ENCODE data around the gene SRF. TPM values are rescaled to one million over a fixed set of nuclear protein-coding genes. Genes with fewer than 3 reads are reported as not detected.

The SRF gene
- total RNA-seq, 1 experiment from 2014 or later: 25.4 TPM

DNA sequence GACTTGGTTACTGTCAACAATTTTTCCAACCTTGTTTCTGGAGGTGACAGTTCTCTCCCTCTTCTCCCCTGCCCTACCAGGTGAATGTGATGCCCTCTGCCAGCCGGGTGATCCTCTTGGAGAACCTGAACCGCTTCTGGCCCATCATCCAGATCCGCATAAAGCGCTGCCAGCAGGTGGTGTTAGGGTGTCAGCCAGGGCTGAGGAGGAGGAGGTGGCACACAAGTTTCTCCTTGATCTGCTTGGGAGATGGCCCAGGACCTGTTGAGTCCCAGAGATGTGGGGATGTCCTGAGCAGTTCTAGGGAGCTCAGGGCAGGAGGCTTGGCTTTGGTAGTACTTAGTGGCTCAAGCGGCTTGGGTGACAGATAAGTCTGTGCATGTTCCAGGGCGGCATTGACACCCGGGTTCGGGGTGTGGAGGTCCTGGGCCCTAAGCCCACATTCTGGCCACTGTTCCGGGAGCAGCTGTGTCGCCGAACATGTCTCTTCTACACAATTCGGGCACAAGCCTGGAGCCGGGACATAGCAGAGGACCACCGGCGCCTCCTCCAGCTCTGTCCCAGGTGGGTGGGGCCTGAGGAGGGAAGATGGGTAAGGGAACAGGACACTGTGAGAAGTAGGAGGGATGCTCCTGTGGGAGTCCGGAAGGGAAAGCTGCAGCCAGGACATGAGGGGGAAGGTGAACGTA is 32.1 kb downstream of the SRF start:
- no peaks in the 10 kb centered on the region for H3F3A ChIP-seq (ENCODE audit: insufficient read depth, low read depth)
- DNase-seq: no peak
- no TSS peak for BruUV-seq (replicated peaks)
- no peak overlapping the region for H3K27ac ChIP-seq
- no peaks in the 10 kb centered on the region for H4K20me1 ChIP-seq (ENCODE audit: insufficient read depth)
- intact Hi-C loops (cut with micrococcal nuclease; ENCODE audit: unreplicated experiment): no loop called here
- no peak overlapping the region for H3K4me3 ChIP-seq
- H3K79me2 ChIP-seq (ENCODE audit: low read depth): no peaks in the 10 kb centered on the region
- H3K4me1 ChIP-seq (replicated peaks; ENCODE audit: insufficient read depth): no peaks in the 10 kb centered on the region; the same call in 1 of the 2 replicates
- H2AFZ ChIP-seq: no peak overlapping the region
- TF ChIP-seq, protein P1, sequence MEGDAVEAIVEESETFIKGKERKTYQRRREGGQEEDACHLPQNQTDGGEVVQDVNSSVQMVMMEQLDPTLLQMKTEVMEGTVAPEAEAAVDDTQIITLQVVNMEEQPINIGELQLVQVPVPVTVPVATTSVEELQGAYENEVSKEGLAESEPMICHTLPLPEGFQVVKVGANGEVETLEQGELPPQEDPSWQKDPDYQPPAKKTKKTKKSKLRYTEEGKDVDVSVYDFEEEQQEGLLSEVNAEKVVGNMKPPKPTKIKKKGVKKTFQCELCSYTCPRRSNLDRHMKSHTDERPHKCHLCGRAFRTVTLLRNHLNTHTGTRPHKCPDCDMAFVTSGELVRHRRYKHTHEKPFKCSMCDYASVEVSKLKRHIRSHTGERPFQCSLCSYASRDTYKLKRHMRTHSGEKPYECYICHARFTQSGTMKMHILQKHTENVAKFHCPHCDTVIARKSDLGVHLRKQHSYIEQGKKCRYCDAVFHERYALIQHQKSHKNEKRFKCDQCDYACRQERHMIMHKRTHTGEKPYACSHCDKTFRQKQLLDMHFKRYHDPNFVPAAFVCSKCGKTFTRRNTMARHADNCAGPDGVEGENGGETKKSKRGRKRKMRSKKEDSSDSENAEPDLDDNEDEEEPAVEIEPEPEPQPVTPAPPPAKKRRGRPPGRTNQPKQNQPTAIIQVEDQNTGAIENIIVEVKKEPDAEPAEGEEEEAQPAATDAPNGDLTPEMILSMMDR (conservative IDR thresholded peaks at IDR 0.05): no peak
- no peak for TF ChIP-seq EZH2 (IDR thresholded peaks at IDR 0.05; ENCODE audit: low read depth)
- no peaks in the 10 kb centered on the region for H3K9me2 ChIP-seq (ENCODE audit: insufficient read depth)
- no peaks in the 10 kb centered on the region for H3K27me3 ChIP-seq (ENCODE audit: insufficient read depth, low read depth)
- CTCF ChIA-PET: no interaction called here
- no peaks in the 10 kb centered on the region for H3K36me3 ChIP-seq (ENCODE audit: low read depth)
- POLR2A ChIA-PET (ENCODE audit: unreplicated experiment): no interaction called here
- no peaks in the 10 kb centered on the region for H3K9me3 ChIP-seq (ENCODE audit: insufficient read depth, low read depth)
- no peak overlapping the region for H3K4me2 ChIP-seq

DNA sequence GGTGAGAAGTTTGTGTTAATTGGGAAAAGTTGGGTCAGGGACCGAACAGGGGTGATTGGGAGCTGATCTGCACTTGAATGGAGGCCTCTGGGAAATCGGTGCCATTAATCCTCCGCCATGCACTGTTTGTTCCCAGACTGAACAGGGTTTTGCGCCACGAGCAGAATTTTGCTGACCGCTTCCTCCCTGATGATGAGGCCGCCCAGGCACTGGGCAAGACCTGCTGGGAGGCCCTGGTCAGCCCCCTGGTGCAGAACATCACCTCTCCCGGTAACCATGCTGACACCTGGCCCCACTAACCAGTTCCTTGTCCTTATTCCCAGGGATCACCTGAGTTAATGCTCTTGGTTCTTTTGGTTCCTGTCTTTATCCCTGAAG is 32.6 kb downstream of the SRF start:
- H3F3A ChIP-seq (ENCODE audit: insufficient read depth, low read depth): no peaks in the 10 kb centered on the region
- H4K20me1 ChIP-seq (ENCODE audit: insufficient read depth): no peaks in the 10 kb centered on the region
- DNase-seq: no peak
- no TSS peak for BruUV-seq (replicated peaks)
- ChIA-PET POLR2A (ENCODE audit: unreplicated experiment) (no interaction called here), CTCF (no interaction called here)
- H3K9me3 ChIP-seq (ENCODE audit: insufficient read depth, low read depth): no peaks in the 10 kb centered on the region
- no peak overlapping the region for H3K4me3 ChIP-seq
- H3K4me2 ChIP-seq: no peak overlapping the region
- H2AFZ ChIP-seq: no peak overlapping the region
- no peaks in the 10 kb centered on the region for H3K27me3 ChIP-seq (ENCODE audit: insufficient read depth, low read depth)
- H3K9me2 ChIP-seq (ENCODE audit: insufficient read depth): no peaks in the 10 kb centered on the region
- H3K27ac ChIP-seq: no peak overlapping the region
- TF ChIP-seq, protein P1 (conservative IDR thresholded peaks at IDR 0.05): no peak
- TF ChIP-seq EZH2 (IDR thresholded peaks at IDR 0.05; ENCODE audit: low read depth): no peak
- H3K36me3 ChIP-seq (ENCODE audit: low read depth): no peaks in the 10 kb centered on the region
- intact Hi-C loops (cut with micrococcal nuclease; ENCODE audit: unreplicated experiment): no loop called here
- H3K79me2 ChIP-seq (ENCODE audit: low read depth): no peaks in the 10 kb centered on the region
- H3K4me1 ChIP-seq (replicated peaks; ENCODE audit: insufficient read depth): no peaks in the 10 kb centered on the region; the same call in 1 of the 2 replicates

DNA sequence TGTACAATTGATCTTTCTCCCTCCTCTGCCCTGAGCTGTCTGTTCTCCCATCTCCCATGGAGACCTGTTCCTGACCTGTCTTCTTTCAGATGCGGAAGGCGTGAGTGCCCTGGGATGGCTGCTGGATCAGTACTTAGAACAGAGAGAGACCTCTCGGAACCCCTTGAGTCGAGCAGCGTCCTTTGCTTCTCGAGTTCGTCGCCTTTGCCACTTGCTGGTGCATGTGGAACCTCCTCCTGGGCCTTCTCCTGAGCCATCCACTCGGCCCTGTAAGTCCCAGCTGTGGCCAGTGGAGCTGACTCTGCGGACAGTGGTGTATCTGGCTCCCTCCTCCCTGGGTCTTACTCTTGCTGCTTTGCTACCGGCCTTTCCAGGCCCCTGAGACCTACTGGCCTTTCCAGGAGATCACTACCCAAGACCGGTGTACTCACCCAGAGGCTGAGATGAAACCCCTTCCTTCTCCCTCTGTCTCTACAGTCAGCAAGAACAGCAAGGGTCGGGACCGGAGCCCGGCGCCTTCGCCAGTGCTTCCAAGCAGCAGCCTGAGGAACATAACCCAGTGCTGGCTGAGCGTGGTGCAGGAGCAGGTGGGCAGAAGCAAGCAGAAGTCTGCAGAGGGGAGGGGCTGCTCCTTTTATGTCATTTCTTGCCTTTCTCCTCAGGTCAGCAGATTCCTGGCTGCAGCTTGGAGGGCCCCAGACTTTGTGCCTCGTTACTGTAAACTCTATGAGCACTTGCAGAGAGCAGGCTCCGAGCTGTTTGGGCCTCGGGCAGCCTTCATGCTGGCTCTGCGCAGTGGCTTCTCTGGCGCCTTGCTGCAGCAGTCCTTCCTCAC is 33.4 kb downstream of the SRF start:
- Histone ChIP-seq H3K79me2 (ENCODE audit: low read depth) (no peaks in the 10 kb centered on the region), H3K4me3 (no peak overlapping the region), H3K9me2 (ENCODE audit: insufficient read depth) (no peaks in the 10 kb centered on the region), H3K4me1 (replicated peaks; ENCODE audit: insufficient read depth) (no peaks in the 10 kb centered on the region; the same call in 1 of the 2 replicates), H3F3A (ENCODE audit: insufficient read depth, low read depth) (no peaks in the 10 kb centered on the region), H2AFZ (no peak overlapping the region), H4K20me1 (ENCODE audit: insufficient read depth) (no peaks in the 10 kb centered on the region), H3K27ac (no peak overlapping the region), H3K9me3 (ENCODE audit: insufficient read depth, low read depth) (no peaks in the 10 kb centered on the region), H3K36me3 (ENCODE audit: low read depth) (no peaks in the 10 kb centered on the region), H3K4me2 (no peak overlapping the region), H3K27me3 (ENCODE audit: insufficient read depth, low read depth) (no peaks in the 10 kb centered on the region)
- no peak for DNase-seq
- no TSS peak for BruUV-seq (replicated peaks)
- TF ChIP-seq, protein P1 (conservative IDR thresholded peaks at IDR 0.05): no peak
- no peak for TF ChIP-seq EZH2 (IDR thresholded peaks at IDR 0.05; ENCODE audit: low read depth)
- intact Hi-C loops (cut with micrococcal nuclease; ENCODE audit: unreplicated experiment): no loop called here
- CTCF ChIA-PET: no interaction called here
- POLR2A ChIA-PET (ENCODE audit: unreplicated experiment): no interaction called here
